HG02981 (cell line): ENCODE results near the gene PRR5.

Source experiments
- ATAC-seq: cut with Tn5 transposase; IDR thresholded peaks from one replicate; pipeline ENCODE4 v1.9.1; 2021; ENCODE audit warnings: mild to moderate bottlenecking, moderate library complexity; ENCODE audit not compliant: unreplicated experiment

PRR5 gene

GRCh38 chr22:44691796-44692661, 10.0 kb upstream of the PRR5 start:
- ATAC-seq: no peak

- ATAC-seq: no peak
These were observed 9.4 kb upstream of the PRR5 start for GRCh38 chr22:44692662-44693007.

GRCh38 chr22:44693145-44693544, 8.9 kb upstream of the PRR5 start:
- no peak for ATAC-seq

GRCh38 chr22:44693756-44694155, 8.2 kb upstream of the PRR5 start:
- ATAC-seq: no peak

GRCh38 chr22:44697423-44698141, 4.4 kb upstream of the PRR5 start:
- ATAC-seq: no peak

- no peak for ATAC-seq
These were observed 3.2 kb upstream of the PRR5 start for GRCh38 chr22:44698531-44699421.

- no peak for ATAC-seq
These were observed 1.5 kb upstream of the PRR5 start for GRCh38 chr22:44700456-44700855.

GRCh38 chr22:44701187-44701790, 715 bp upstream of the PRR5 start:
- ATAC-seq: no peak

- no peak for ATAC-seq
These were observed 635 bp downstream of the PRR5 start for GRCh38 chr22:44702479-44703198.

- ATAC-seq: no peak
These were observed 1.4 kb downstream of the PRR5 start for GRCh38 chr22:44703255-44703870.

- no peak for ATAC-seq
These were observed 2.4 kb downstream of the PRR5 start for GRCh38 chr22:44704159-44705021.

- no peak for ATAC-seq
These were observed 3.0 kb downstream of the PRR5 start for GRCh38 chr22:44705022-44705297.

- no peak for ATAC-seq
These were observed 4.5 kb downstream of the PRR5 start for GRCh38 chr22:44706488-44706887.

GRCh38 chr22:44707178-44707577, 5.2 kb downstream of the PRR5 start:
- ATAC-seq: no peak

GRCh38 chr22:44707752-44708151, 5.7 kb downstream of the PRR5 start:
- no peak for ATAC-seq

GRCh38 chr22:44709881-44710392, 7.9 kb downstream of the PRR5 start:
- ATAC-seq: no peak

GRCh38 chr22:44710474-44711240, 8.7 kb downstream of the PRR5 start:
- no peak for ATAC-seq

GRCh38 chr22:44711241-44711560, 9.2 kb downstream of the PRR5 start:
- no peak for ATAC-seq
